GM10248 (cell line): Measurements from ENCODE around the gene OR52K1.

ENCODE experiments used
- CTCF ChIA-PET: fragments of 300-600 bp; sonication (Branson Sonifier 250); formaldehyde crosslinking; extraction: SDS; loops from one replicate; lab custom pipeline; 2021; ENCODE audit warnings: antibody characterized with exemption; lab: Yijun Ruan, JAX
- POLR2A ChIA-PET: fragments of 350-650 bp; sonication (Branson Sonifier 250); formaldehyde crosslinking; extraction: SDS; loops from one replicate; lab custom pipeline; 2020; ENCODE audit warnings: antibody characterized with exemption; lab: Yijun Ruan, JAX
- DNase-seq: peaks from one replicate; pipeline ENCODE4 v3.0.0; 2012; ENCODE audit errors: extremely low spot score
- CTCF ChIP-seq: IDR thresholded peaks from 2 replicates; pipeline ENCODE4 v1.5.1; 2012; ENCODE audit warnings: mild to moderate bottlenecking, low read depth; ENCODE audit errors: extremely low read depth, missing control alignments, control extremely low read depth

The OR52K1 gene

GRCh38 chr11:4453118-4453517 is 29.3 kb upstream of the OR52K1 start:
- DNase-seq = no peak
- no peak for TF ChIP-seq CTCF
- ChIA-PET CTCF (interaction anchor here (1.1 kb wide), 1 partner anchor 15 kb away, joined by 3 read pairs; no protein-coding TSS in a partner anchor), POLR2A (no interaction called here)

GRCh38 chr11:4454021-4454420 is 28.4 kb upstream of the OR52K1 start:
- POLR2A ChIA-PET = no interaction called here
- CTCF ChIA-PET = interaction anchor here (1.1 kb wide), 1 partner anchor 14 kb away, joined by 3 read pairs; no protein-coding TSS in a partner anchor
- no peak for TF ChIP-seq CTCF
- DNase-seq = no peak

GRCh38 chr11:4455419-4455818 is 27.0 kb upstream of the OR52K1 start:
- no peak for DNase-seq

GRCh38 chr11:4459500-4459899 is 22.9 kb upstream of the OR52K1 start:
- POLR2A ChIA-PET = no interaction called here

More at GRCh38 chr11:4455419-4455818, 27.0 kb upstream of the OR52K1 start:
- POLR2A ChIA-PET = no interaction called here
- CTCF ChIA-PET = no interaction called here
- TF ChIP-seq CTCF = no peak

GRCh38 chr11:4460151-4460550 is 22.3 kb upstream of the OR52K1 start:
- no peak for DNase-seq
- POLR2A ChIA-PET = no interaction called here
- CTCF ChIA-PET = no interaction called here
- TF ChIP-seq CTCF = no peak

More at GRCh38 chr11:4459500-4459899, 22.9 kb upstream of the OR52K1 start:
- no peak for TF ChIP-seq CTCF
- CTCF ChIA-PET = no interaction called here
- no peak for DNase-seq

- no peak for DNase-seq
- POLR2A ChIA-PET = no interaction called here
- CTCF ChIA-PET = interaction anchor here (2.1 kb wide), 1 partner anchor 29 kb away, joined by 5 read pairs; no protein-coding TSS in a partner anchor
- no peak for TF ChIP-seq CTCF
These were observed 18.0 kb upstream of the OR52K1 start for GRCh38 chr11:4464216-4465159.
